ENCODE measurements around the gene RECQL5.

- TF ChIP-seq, protein P1, sequence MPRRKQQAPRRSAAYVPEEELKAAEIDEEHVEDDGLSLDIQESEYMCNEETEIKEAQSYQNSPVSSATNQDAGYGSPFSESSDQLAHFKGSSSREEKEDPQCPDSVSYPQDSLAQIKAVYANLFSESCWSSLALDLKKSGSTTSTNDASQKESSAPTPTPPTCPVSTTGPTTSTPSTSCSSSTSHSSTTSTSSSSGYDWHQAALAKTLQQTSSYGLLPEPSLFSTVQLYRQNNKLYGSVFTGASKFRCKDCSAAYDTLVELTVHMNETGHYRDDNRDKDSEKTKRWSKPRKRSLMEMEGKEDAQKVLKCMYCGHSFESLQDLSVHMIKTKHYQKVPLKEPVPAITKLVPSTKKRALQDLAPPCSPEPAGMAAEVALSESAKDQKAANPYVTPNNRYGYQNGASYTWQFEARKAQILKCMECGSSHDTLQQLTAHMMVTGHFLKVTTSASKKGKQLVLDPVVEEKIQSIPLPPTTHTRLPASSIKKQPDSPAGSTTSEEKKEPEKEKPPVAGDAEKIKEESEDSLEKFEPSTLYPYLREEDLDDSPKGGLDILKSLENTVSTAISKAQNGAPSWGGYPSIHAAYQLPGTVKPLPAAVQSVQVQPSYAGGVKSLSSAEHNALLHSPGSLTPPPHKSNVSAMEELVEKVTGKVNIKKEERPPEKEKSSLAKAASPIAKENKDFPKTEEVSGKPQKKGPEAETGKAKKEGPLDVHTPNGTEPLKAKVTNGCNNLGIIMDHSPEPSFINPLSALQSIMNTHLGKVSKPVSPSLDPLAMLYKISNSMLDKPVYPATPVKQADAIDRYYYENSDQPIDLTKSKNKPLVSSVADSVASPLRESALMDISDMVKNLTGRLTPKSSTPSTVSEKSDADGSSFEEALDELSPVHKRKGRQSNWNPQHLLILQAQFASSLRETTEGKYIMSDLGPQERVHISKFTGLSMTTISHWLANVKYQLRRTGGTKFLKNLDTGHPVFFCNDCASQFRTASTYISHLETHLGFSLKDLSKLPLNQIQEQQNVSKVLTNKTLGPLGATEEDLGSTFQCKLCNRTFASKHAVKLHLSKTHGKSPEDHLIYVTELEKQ (tag by site-specific recombination; IDR thresholded peaks at IDR 0.05; ENCODE audit: borderline replicate concordance): no peak
- TF ChIP-seq ZNF629 (tag by site-specific recombination; IDR thresholded peaks at IDR 0.05): no peak
- TF ChIP-seq GLIS2 (tag by site-specific recombination; IDR thresholded peaks at IDR 0.05): no peak
- no peak for TF ChIP-seq SETDB1 (IDR thresholded peaks at IDR 0.05; ENCODE audit: insufficient read length, low read length)
- no peak for TF ChIP-seq CTCF (tag by site-specific recombination; IDR thresholded peaks at IDR 0.05)
- TF ChIP-seq ZNF24 (tag by site-specific recombination; IDR thresholded peaks at IDR 0.05): no peak
- no peak for TF ChIP-seq ZNF423 (tag by site-specific recombination; IDR thresholded peaks at IDR 0.05)
Measured at GRCh38 chr17:75607086-75607485, 59.9 kb downstream of the RECQL5 start.
